ENCODE results near the gene WDFY1.
"Not testable (repeated sequence)": the region's sequence is repeated elsewhere in the genome, so short reads cannot be mapped to it uniquely, and the experiment has no call there.

WDFY1 gene

GRCh38 chr2:223890721-223891120, 54.4 kb downstream of the WDFY1 start:
- no peak for DNase-seq

GRCh38 chr2:223889229-223889628, 55.9 kb downstream of the WDFY1 start:
- no peak for DNase-seq

GRCh38 chr2:223888251-223888650, 56.9 kb downstream of the WDFY1 start:
- no peak for DNase-seq

- DNase-seq: no peak
These were observed 58.0 kb downstream of the WDFY1 start for GRCh38 chr2:223887127-223887526.

GRCh38 chr2:223886726-223887125, 58.4 kb downstream of the WDFY1 start:
- DNase-seq: no peak

- no peak for DNase-seq
These were observed 60.7 kb downstream of the WDFY1 start for GRCh38 chr2:223884399-223884798.

GRCh38 chr2:223882715-223883114, 62.4 kb downstream of the WDFY1 start:
- no peak for DNase-seq

GRCh38 chr2:223880796-223881195, 64.3 kb downstream of the WDFY1 start:
- DNase-seq: no peak

- DNase-seq: no peak
These were observed 67.3 kb downstream of the WDFY1 start for GRCh38 chr2:223877721-223878410.

- DNase-seq: no peak
These were observed 71.5 kb downstream of the WDFY1 start for GRCh38 chr2:223873672-223874071.

GRCh38 chr2:223872772-223873171, 72.4 kb downstream of the WDFY1 start:
- not testable (repeated sequence) for DNase-seq

- DNase-seq: not testable (repeated sequence)
These were observed 73.5 kb downstream of the WDFY1 start for GRCh38 chr2:223871661-223872060.

- DNase-seq: no peak
These were observed 74.1 kb downstream of the WDFY1 start for GRCh38 chr2:223870840-223871611.

- peak; percentile 70 for DNase-seq
These were observed 77.1 kb downstream of the WDFY1 start for GRCh38 chr2:223868005-223868404.

- DNase-seq: no peak
These were observed 79.1 kb downstream of the WDFY1 start for GRCh38 chr2:223865907-223866508.

GRCh38 chr2:223865124-223865523, 80.0 kb downstream of the WDFY1 start:
- no peak for DNase-seq

- peak; percentile 45 for DNase-seq
These were observed 81.6 kb downstream of the WDFY1 start for GRCh38 chr2:223863491-223863890.

- no peak for DNase-seq
These were observed 84.1 kb downstream of the WDFY1 start for GRCh38 chr2:223860809-223861738.

GRCh38 chr2:223859070-223859469, 86.1 kb downstream of the WDFY1 start:
- no peak for DNase-seq

- no peak for DNase-seq
These were observed 88.6 kb downstream of the WDFY1 start for GRCh38 chr2:223856584-223856983.

- no peak for DNase-seq
These were observed 89.1 kb downstream of the WDFY1 start for GRCh38 chr2:223856021-223856420.

- DNase-seq: no peak
These were observed 89.7 kb downstream of the WDFY1 start for GRCh38 chr2:223855426-223855825.

- DNase-seq: no peak
These were observed 90.4 kb downstream of the WDFY1 start for GRCh38 chr2:223854741-223855140.

All from NCI-H69 (cell line).